Measurements from ENCODE around the gene LRRC19. TPM values are rescaled to one million over a fixed set of nuclear protein-coding genes. Genes with fewer than 3 reads are reported as not detected.

Gene LRRC19
- total and polyA plus RNA-seq, 8 donors = 3.7 to 4.3 TPM; not detected in 6

DNA sequence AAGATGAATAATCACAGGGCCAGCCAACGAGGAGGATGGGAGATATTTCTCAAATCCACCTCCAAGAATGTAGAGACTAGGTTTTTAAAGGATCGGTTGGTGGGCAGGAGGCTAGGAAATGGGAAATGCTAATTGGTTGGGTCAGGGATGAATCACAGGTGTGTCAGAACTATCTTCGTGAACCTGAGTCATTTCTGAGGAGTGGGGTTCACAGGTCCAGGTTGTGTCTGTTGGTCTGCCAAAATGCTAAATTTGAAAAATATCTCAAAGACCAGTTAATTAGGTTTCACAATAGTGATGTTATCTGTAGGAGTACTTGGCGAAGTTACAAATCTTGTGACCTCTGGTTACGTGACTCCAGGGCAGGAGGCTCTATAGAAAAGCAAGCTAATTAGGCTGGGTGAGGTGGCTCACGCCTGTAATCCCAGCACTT lies 55.8 kb downstream of the LRRC19 start:
- Histone ChIP-seq H3K27me3 (no peaks in the 10 kb centered on the region), H3K9me3 (no peaks in the 10 kb centered on the region), H3K4me1 (peaks cover 14 to 26% (median 23%) of the 10 kb centered on the region in 4 donors), H3K4me3 (no peak overlapping the region), H3K27ac (no peak overlapping the region), H3K36me3 (no peaks in the 10 kb centered on the region)
- no peak for DNase-seq
- WGBS, 5 donors = 58 to 69% (median 67%) methylated on average over 6 of the region's 6 CpGs
- intact Hi-C loops (cut with DNase I; ENCODE audit: low total_unique reads) = no loop called here
- no peak for TF ChIP-seq POLR2A (IDR thresholded peaks at IDR 0.05)

GRCh38 chr9:26947736-26948135 lies 57.7 kb downstream of the LRRC19 start:
- intact Hi-C loops (cut with DNase I; ENCODE audit: low total_unique reads) = no loop called here
- TF ChIP-seq, protein P1, sequence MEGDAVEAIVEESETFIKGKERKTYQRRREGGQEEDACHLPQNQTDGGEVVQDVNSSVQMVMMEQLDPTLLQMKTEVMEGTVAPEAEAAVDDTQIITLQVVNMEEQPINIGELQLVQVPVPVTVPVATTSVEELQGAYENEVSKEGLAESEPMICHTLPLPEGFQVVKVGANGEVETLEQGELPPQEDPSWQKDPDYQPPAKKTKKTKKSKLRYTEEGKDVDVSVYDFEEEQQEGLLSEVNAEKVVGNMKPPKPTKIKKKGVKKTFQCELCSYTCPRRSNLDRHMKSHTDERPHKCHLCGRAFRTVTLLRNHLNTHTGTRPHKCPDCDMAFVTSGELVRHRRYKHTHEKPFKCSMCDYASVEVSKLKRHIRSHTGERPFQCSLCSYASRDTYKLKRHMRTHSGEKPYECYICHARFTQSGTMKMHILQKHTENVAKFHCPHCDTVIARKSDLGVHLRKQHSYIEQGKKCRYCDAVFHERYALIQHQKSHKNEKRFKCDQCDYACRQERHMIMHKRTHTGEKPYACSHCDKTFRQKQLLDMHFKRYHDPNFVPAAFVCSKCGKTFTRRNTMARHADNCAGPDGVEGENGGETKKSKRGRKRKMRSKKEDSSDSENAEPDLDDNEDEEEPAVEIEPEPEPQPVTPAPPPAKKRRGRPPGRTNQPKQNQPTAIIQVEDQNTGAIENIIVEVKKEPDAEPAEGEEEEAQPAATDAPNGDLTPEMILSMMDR (IDR thresholded peaks at IDR 0.05) = no peak
- TF ChIP-seq POLR2A (IDR thresholded peaks at IDR 0.05) (no peak), POLR2AphosphoS5 (IDR thresholded peaks at IDR 0.05) (no peak), EP300 (IDR thresholded peaks at IDR 0.05) (no peak)
- H3K27ac ChIP-seq = peak overlapping the region in 4 of 5 donors; percentile 93 to 99 (median 96)

DNA sequence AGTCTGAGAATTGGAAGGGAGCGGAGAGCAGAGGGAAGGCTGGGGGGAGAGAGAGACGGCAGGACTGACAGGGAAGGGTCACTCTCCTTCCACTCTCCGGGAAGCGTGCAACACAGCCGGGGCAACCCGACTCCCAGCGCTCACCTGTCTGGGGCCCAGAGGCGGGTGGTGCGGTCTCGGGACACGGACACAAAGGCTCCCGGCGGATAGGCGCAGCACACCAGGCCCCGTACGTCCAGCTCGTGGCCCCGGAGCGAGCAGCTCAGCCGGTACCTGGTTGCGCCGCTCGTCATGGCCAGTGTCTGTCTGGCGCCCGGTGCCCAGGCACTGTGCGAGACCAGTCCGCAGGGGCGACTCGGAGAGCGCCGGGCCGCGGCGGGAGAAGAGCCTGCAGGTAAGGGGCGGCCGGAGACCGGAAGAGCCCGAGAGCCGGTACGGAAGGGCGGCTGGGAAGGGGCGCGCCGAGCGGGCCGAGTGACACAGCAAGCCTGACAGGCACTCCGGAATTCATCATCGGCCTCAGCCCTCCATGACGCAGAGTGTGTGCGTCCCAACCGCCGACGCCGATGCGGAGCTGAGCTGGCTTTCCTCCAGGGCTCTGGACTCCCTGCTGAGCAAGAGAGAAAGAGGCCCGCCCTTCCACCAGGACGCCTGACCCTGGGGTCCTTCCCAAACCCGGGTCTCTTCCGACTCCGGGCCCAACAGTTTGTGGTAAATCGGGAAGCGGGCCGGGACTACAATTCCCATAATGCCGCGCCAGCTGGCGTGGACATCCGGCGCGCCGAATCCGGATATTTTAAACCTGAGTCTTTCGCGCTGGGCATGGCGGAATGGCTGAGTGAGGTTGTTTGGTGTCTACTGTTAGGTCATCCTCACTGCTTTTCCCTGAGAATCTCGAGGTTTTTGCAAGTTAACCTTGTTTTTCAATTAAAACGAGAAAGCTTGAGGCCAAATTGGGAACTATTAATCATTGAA lies 58.4 kb downstream of the LRRC19 start, which contains the start of gene PLAA:
Gene PLAA, minus strand, starts transcription at position 490 of the 975 bp plus-strand sequence. Its CDS starts 197 bp downstream, at position 293.
- H3K9me3 ChIP-seq = no peaks in the 10 kb centered on the region
- TF ChIP-seq POLR2A (IDR thresholded peaks at IDR 0.05) (peak in 1 of 4 donors; percentile 27), EP300 (IDR thresholded peaks at IDR 0.05) (no peak), POLR2AphosphoS5 (IDR thresholded peaks at IDR 0.05) (peak; percentile 67 to 81 (median 78))
- TF ChIP-seq, protein P1 (IDR thresholded peaks at IDR 0.05) = peak in 2 of 7 experiments; percentile 13 to 14
- 0 to 1% (median 0%) methylated on average over 28 to 76 of the region's 76 CpGs for WGBS, 5 donors
- intact Hi-C loops (cut with DNase I; ENCODE audit: low total_unique reads) = no loop called here
- peaks cover 22 to 48% (median 33%) of the 10 kb centered on the region in 4 donors for H3K4me1 ChIP-seq
- H3K4me3 ChIP-seq = peak within 1 kb of the TSS; percentile 74 to 84 (median 78)
- H3K27me3 ChIP-seq = no peaks in the 10 kb centered on the region
- DNase-seq = peak; percentile 89 to 98
- peak within 1 kb of the TSS; percentile 93 to 99 (median 97) for H3K27ac ChIP-seq
- H3K36me3 ChIP-seq = peaks cover 0 to 8% (median 0%) of the 10 kb centered on the region in 4 donors

More at GRCh38 chr9:26947736-26948135, 57.7 kb downstream of the LRRC19 start:
- H3K36me3 ChIP-seq = peaks cover 0 to 8% (median 0%) of the 10 kb centered on the region in 4 donors
- no peaks in the 10 kb centered on the region for H3K9me3 ChIP-seq
- 0 to 1% (median 1%) methylated on average over 9 of the region's 9 CpGs for WGBS, 5 donors
- no peaks in the 10 kb centered on the region for H3K27me3 ChIP-seq
- peaks cover 22 to 41% (median 33%) of the 10 kb centered on the region in 4 donors for H3K4me1 ChIP-seq
- peak in 1 of 2 donors; percentile 19 for DNase-seq
- H3K4me3 ChIP-seq = peak overlapping the region; percentile 74 to 84 (median 78)

DNA sequence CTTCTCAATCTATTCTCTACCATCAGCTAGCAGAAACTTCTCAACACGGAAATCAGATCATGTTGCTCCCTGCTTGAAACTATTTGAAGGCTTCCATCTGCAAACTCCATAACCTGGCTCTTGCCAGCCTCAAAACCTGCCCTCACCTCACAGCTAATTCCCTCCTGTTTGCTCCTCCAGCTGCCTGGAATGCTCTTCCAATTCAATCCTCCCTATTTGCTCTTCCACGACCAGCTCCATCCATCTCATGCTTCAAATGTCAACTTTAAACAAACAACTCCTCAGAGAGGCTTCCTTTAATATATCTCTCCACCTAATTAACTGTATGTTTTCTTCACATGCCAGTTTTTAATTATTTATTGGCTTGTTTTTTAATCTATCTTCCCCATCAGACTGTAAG lies 59.9 kb downstream of the LRRC19 start:
- peaks cover 22 to 52% (median 36%) of the 10 kb centered on the region in 4 donors for H3K4me1 ChIP-seq
- intact Hi-C loops (cut with DNase I; ENCODE audit: low total_unique reads) = no loop called here
- no peaks in the 10 kb centered on the region for H3K9me3 ChIP-seq
- H3K27me3 ChIP-seq = no peaks in the 10 kb centered on the region
- DNase-seq = no peak
- WGBS, 5 donors = 14 to 27% (median 19%) methylated on average over 2 of the region's 2 CpGs
- H3K27ac ChIP-seq = peak overlapping the region in 1 of 5 donors; percentile 99
- no peak for TF ChIP-seq EP300 (IDR thresholded peaks at IDR 0.05)
- TF ChIP-seq, protein P1 (IDR thresholded peaks at IDR 0.05) = no peak
- no peak for TF ChIP-seq POLR2A (IDR thresholded peaks at IDR 0.05)
- TF ChIP-seq POLR2AphosphoS5 (IDR thresholded peaks at IDR 0.05) = no peak
- H3K4me3 ChIP-seq = peak overlapping the region; percentile 74 to 84 (median 78)
- peaks cover 0 to 8% (median 0%) of the 10 kb centered on the region in 4 donors for H3K36me3 ChIP-seq

Other genes with a start within 250 kb of the LRRC19 start
- gene CAAP1, start 112.9 kb downstream of the LRRC19 start, total RNA-seq = 10 to 100 TPM; 15.1 to 58.9 (median 39.3) TPM
- 10 to 100 TPM in 1 of 3 donors, 1 to 10 TPM in 2; 8.7 to 12.4 (median 9.7) TPM for gene CAAP1, start 112.9 kb downstream of the LRRC19 start, polyA plus RNA-seq
- gene PLAA, start 58.4 kb downstream of the LRRC19 start, total RNA-seq = 10 to 100 TPM in 3 of 5 donors, 1 to 10 TPM in 1, under 1 TPM in 1; 0.58 to 71.0 (median 31.7) TPM
- 10 to 100 TPM in 1 of 3 donors, 1 to 10 TPM in 2; 7.8 to 11.5 (median 9.1) TPM for gene PLAA, start 58.4 kb downstream of the LRRC19 start, polyA plus RNA-seq
- gene IFT74, start 49.3 kb downstream of the LRRC19 start, total RNA-seq = 10 to 100 TPM in 4 of 5 donors, 1 to 10 TPM in 1; 2.0 to 68.3 (median 12.1) TPM
- gene IFT74, start 49.3 kb downstream of the LRRC19 start, polyA plus RNA-seq = 1 to 10 TPM; 4.5 to 6.7 (median 4.7) TPM
- gene TEK, start 103.6 kb upstream of the LRRC19 start, total RNA-seq = 10 to 100 TPM in 1 of 5 donors, 1 to 10 TPM in 3, not detected in 1; 2.0 to 25.5 (median 4.1) TPM
- gene TEK, start 103.6 kb upstream of the LRRC19 start, polyA plus RNA-seq = 1 to 10 TPM in 1 of 3 donors, under 1 TPM in 2; 0.56 to 1.5 (median 0.92) TPM